Activated CD4-positive, CD25-positive, alpha-beta regulatory T cell treated with anti-CD3 and anti-CD28 coated beads, Interleukin-2, amount 50 U/mL, for 72 hours (primary cell): ENCODE results near the gene NWD2.
"Not testable (repeated sequence)": the region's sequence is repeated elsewhere in the genome, so short reads cannot be mapped to it uniquely, and the experiment has no call there.

Source experiments
- DNase-seq: peaks from one replicate; pipeline ENCODE4 v3.0.0; 2021

The NWD2 gene

DNA sequence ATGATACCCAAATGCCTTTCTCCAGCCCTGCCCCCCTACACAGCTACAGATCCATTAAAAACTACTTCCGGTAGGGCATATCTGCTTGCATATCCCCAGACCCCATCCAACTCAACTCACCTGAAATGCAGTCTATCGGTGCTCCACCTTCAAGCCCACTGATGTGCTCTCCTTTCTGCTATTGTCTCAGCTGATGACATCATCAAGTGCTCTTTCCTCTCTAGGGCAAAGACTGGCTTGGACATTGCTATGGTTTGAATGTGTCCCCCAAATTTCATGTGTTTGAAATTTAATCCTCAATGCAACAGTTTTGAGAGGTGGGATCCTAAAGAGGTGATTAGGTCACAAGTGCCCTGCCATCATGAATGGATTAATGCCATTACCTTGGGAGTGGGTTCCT, 229.3 kb downstream of the NWD2 start:
- no peak for DNase-seq

DNA sequence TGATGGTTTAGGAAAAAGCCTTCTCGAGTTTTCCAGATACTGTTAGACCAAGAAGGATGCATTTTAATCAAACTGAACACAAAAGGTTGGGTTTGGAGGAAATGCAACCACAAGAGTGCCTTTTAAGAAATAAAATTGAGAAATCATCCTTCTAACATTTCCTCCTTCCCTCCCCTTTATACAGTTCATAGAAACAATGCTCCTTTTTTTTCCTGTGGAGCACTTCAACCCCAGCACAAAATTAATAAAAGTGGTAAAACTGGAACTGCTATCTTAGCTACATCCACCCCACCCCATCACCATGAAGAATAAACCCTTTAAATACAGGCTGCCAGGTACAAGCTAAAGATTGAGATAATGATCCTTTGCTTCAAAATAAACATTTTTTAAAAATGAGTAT, 230.5 kb downstream of the NWD2 start:
- no peak for DNase-seq

DNA sequence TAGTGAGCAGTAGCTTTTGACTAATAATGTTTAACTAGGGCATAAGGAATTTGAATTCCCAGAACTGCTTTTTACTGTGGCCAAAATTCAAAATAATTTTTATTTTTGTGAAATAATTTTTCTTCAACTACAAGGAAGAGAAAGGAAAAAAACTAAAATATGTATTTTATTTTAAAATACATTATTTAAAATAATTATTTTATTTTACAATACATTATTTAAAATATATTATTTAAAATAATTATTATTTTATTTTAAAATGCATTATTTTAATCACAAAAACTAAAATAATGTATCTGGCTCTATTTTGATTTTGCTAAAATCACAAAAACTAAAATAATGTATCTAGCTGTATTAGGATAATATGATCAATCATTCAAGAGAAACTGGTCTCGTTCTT, 231.2 kb downstream of the NWD2 start:
- no peak for DNase-seq

DNA sequence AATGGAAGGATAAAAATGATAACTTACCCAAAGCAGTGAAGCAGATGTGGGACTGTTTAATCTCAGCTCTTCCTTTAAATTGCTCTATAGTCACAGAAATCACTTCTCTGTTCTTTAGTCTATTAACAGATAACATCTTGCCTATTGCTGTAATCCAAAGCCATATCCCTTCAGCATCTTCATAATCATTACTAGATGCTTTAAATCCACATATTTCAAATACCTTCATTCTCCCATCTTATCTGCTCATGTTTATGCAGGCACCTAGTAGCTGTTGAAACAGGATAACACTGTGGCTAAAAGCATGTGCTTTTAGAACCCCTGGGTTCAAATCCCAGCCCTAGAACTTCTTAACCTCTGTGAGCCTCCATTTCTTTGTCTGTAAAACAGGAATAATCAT, 231.7 kb downstream of the NWD2 start:
- DNase-seq: no peak

DNA sequence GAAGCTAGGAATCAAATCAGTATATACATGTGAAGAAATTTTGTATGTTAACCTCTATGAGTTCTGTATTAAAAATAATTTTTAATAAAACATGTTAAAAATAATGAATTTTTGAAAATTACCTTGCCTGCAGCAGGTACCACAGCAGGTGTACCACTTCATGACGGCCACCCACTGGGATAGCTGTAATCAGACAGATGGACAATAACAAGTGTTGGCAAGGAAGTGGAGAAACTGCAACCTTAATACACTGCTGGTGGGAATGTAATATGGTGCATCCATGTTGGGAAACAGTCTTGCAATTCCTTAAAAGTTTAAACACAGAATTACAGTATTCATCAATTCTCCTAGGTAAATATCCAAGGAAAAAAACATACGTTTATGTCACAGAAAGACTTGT, 232.1 kb downstream of the NWD2 start:
- DNase-seq: no peak

DNA sequence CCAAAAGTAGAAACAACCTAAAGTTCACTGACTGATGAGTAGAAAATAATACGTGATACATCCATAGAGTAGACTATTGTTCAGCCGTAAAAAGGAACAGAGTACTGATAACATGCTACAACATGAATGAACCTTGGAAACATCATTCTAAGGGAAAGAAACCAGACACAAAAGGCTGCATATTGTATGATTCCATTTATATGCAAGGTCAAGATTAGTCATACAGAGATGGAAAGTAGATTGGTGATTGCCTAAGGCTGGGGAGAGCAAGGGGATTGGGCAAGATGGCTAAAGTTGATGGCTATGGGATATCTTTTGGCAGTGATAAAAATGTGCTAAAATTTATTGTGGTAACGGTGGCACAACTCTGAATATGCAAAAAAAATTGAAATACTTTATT, 232.6 kb downstream of the NWD2 start:
- no peak for DNase-seq

- DNase-seq: no peak
These were observed 233.6 kb downstream of the NWD2 start for GRCh38 chr4:37478151-37478550.

GRCh38 chr4:37480509-37480908, 236.0 kb downstream of the NWD2 start:
- DNase-seq: no peak

- DNase-seq: no peak
These were observed 237.1 kb downstream of the NWD2 start for GRCh38 chr4:37481547-37482122.

DNA sequence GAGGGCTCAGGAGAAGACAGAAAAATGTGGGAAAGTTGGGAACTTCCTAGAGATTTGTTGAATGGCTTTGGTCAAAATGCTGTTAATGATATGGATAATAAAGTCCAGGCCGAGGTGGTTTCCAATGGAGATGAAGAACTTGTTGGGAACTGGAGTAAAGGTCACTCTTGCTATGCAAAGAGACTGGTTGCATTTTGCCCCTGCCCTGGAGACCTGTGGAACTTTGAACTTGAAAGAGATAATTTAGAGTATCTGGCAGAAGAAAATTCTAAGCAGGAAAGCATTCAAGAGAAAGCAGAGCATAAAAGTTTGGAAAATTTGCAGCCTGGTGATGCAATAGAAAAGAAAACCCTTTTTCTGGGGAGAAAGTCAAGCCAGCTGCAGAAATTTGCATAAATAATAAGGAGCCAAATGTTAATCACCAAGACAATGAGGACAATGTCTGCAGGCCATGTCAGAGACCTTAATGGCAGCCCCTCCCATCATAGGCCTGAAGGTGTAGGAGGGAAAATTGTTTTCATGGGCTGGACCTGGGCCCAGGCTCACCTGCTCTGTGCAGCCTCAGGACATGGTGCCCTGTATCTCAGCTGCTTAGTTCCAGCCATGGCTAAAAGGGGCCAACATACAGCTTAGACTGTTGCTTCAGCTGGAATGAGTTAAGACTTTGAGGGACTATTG, 237.8 kb downstream of the NWD2 start:
- no peak for DNase-seq

GRCh38 chr4:37483610-37484009, 239.1 kb downstream of the NWD2 start:
- no peak for DNase-seq

DNA sequence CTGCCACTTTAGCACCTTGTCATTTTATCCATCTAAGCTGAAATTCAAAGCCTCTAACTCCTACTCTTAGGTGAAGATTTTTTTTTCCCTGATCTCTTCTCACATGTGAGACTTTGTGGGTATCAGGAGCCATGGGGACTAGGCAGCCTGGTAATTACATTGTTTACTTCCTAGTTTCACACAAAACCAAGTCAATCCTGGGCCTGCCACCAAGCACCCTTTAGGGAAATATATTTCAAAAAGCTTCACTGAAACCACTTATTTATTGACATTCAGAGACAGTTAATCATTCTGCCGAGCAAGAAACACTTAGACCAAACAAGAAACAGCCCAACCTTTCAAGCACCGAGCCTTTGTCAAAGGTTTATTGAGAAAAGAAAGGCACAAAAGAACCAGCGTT, 241.6 kb downstream of the NWD2 start:
- DNase-seq: no peak

GRCh38 chr4:37487668-37488067, 243.1 kb downstream of the NWD2 start:
- no peak for DNase-seq

GRCh38 chr4:37489697-37490096, 245.2 kb downstream of the NWD2 start:
- no peak for DNase-seq

GRCh38 chr4:37490391-37491347, 246.1 kb downstream of the NWD2 start:
- DNase-seq: no peak

GRCh38 chr4:37495353-37495752, 250.8 kb downstream of the NWD2 start:
- DNase-seq: not testable (repeated sequence)
